Measurements from ENCODE around the gene METTL2B.
"Not testable (repeated sequence)": the region's sequence is repeated elsewhere in the genome, so short reads cannot be mapped to it uniquely, and the experiment has no call there.

METTL2B gene

GRCh38 chr7:128497405-128497804 is 20.9 kb downstream of the METTL2B start:
- FAIRE-seq (no peak), DNase-seq (ENCODE audit: insufficient read length, low spot score) (no peak)
- no peak for TF ChIP-seq CTCF (IDR thresholded peaks at IDR 0.05; ENCODE audit: insufficient read depth, missing control alignments)

GRCh38 chr7:128505416-128505815 is 28.9 kb downstream of the METTL2B start:
- FAIRE-seq; DNase-seq (ENCODE audit: insufficient read length, low spot score): not testable (repeated sequence)

GRCh38 chr7:128506819-128507218 is 30.3 kb downstream of the METTL2B start:
- not testable (repeated sequence) for FAIRE-seq; DNase-seq (ENCODE audit: insufficient read length, low spot score)

- FAIRE-seq; DNase-seq (ENCODE audit: insufficient read length, low spot score): not testable (repeated sequence)
Measured at GRCh38 chr7:128507321-128507993, 30.9 kb downstream of the METTL2B start.

DNA sequence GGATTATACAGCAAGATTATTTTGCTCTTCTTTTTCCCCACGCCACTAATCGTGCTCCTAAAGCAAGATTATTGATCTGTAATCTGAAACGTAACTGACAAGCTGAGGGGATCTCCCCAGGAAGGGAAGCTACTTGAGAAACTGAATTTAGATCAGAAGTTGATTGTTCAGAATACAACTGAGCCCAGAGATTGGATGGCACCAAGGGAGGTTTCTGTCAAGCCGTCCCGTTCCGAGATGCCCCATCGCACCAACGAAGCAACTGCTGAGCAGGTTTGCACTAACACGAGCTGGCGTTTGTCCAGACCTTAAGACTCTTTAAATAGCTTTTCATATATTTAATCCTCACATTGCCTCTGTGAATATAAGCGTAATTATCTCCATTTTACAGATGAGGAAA is 35.1 kb downstream of the METTL2B start:
- not testable (repeated sequence) for FAIRE-seq; DNase-seq (ENCODE audit: insufficient read length, low spot score)

DNA sequence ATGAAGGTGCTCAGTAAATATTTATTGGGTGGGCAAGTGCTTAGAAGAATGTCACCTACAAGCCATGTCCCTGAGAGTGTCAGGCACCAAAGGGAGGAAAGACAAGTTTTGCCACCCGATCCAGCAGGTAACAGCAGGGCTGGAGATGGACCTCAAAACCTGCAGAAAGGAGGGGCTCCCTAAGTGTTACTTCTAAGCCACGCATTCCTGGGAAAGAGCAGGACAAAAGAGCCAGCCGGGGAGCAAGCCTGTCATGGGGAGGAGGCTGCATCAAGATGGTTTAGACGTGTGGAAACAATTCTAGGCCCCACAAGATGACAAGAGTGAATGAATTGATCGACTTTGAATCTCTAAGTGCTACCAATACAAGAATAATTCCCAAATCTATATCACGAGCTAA is 38.7 kb downstream of the METTL2B start:
- not testable (repeated sequence) for FAIRE-seq; DNase-seq (ENCODE audit: insufficient read length, low spot score)

DNA sequence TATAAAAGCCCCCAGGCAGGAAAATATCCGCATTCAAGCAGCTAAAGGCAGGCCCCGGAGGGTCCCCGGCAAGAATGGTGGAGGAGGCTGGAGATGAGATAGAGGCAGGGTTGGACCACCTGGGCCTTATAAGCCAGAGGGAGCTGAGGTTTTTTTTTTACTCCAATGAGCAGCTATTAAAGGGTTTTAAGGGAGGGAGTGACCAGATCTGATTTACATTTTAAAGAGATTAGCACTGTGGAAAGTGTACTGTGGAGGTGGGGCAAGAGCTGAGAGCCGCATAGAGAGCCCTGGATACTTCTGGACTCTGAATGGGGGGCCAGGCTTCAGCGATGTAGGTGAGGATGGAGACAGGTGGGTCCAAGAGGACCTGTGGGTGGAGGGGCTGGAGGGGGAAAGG is 40.5 kb downstream of the METTL2B start:
- FAIRE-seq; DNase-seq (ENCODE audit: insufficient read length, low spot score): not testable (repeated sequence)

- not testable (repeated sequence) for DNase-seq (ENCODE audit: insufficient read length, low spot score); FAIRE-seq
Measured at GRCh38 chr7:128523226-128523931, 46.8 kb downstream of the METTL2B start.

GRCh38 chr7:128523932-128524524 is 47.5 kb downstream of the METTL2B start:
- not testable (repeated sequence) for DNase-seq (ENCODE audit: insufficient read length, low spot score); FAIRE-seq

- not testable (repeated sequence) for DNase-seq (ENCODE audit: insufficient read length, low spot score); FAIRE-seq
Measured at GRCh38 chr7:128525584-128525983, 49.0 kb downstream of the METTL2B start.

GRCh38 chr7:128526062-128526466 is 49.5 kb downstream of the METTL2B start:
- DNase-seq (ENCODE audit: insufficient read length, low spot score); FAIRE-seq: not testable (repeated sequence)

- DNase-seq (ENCODE audit: insufficient read length, low spot score); FAIRE-seq: not testable (repeated sequence)
Measured at GRCh38 chr7:128529191-128529590, 52.6 kb downstream of the METTL2B start.

DNA sequence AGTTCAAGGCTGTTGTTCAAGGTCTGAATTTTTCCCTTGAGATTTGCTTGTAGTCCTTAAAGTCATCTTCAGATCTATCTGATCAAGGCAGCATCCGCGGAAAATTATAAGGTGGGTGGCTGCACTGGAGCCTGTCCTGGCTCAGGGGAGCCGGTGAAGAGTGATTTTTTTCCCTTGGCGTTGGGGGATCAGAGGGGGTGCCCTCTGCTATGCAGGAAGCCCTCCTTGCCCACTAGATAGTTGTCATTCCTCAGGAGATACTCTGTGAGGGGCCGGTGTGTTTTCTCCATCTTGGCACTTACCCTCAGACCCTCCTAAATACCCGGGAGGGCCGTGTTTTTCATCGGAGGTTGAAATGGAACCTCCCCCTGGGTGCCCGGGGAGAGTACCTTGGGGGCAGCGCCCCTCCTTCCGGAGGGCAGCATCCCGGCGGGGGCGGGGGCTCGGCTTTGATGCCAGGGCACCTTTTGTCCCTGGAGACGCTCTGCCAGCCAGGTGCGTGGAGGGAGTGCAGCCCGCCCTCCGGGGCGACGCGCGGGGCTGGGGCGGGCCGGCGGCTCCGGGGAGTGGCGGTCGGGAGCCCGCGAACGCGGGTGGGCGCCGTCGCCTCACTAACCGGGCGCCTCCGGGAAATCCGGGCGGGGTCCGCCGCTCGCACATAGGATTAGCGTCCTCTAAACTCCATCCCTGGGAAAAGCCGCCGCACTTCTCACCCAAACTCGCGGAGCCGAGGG is 53.7 kb downstream of the METTL2B start:
- DNase-seq (ENCODE audit: insufficient read length, low spot score); FAIRE-seq: not testable (repeated sequence)

GRCh38 chr7:128530855-128531104 is 54.2 kb downstream of the METTL2B start:
- no peak for DNase-seq (ENCODE audit: insufficient read length, low spot score)
- TF ChIP-seq CTCF (IDR thresholded peaks at IDR 0.05; ENCODE audit: insufficient read depth, missing control alignments): no peak
- no peak for FAIRE-seq

GRCh38 chr7:128531105-128531954 is 54.8 kb downstream of the METTL2B start:
- FAIRE-seq: not testable (repeated sequence)
- DNase-seq (ENCODE audit: insufficient read length, low spot score): peak; percentile 91

DNA sequence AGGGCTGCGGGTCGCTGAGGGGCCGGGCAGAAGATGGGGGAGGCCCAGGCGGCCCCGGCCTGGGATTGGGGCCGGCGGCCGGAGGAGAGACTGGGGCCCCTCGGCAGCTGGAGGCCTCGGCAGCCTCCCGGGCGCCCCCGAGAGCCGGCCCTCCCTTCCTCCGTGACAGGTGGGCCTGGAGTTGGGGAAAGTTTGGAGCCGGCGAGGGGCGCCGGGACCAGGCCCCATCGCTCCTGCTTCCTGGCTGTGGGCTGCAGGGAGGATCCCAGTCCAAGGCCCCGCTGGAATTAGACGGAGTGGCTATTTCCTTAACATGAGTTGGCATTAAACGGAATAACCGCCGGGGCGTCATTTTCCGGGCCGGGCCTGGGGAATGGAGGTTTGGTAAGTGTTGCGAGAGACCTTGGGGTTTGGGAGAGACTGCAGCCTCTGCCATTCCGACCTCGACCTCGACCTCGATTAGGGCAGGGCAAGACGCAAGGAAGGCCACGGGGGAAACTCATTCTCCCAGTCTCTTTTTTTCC is 55.5 kb downstream of the METTL2B start:
- not testable (repeated sequence) for FAIRE-seq; DNase-seq (ENCODE audit: insufficient read length, low spot score)

All from D721Med (cell line).